HG02588 (cell line): ENCODE results near the gene KRTAP2-4.
"Not testable (repeated sequence)": the region's sequence is repeated elsewhere in the genome, so short reads cannot be mapped to it uniquely, and the experiment has no call there.

Experiments
- ATAC-seq: cut with Tn5 transposase; IDR thresholded peaks from one replicate; pipeline ENCODE4 v1.9.1; 2021; ENCODE audit warnings: mild to moderate bottlenecking, moderate library complexity; ENCODE audit not compliant: unreplicated experiment

The KRTAP2-4 gene

GRCh38 chr17:41040783-41041571, 24.7 kb downstream of the KRTAP2-4 start, which contains the start of gene KRTAP1-1:
Gene KRTAP1-1 (minus strand): TSS chr17:41041450. CDS start chr17:41041397, 53 bp downstream.
- not testable (repeated sequence) for ATAC-seq

DNA sequence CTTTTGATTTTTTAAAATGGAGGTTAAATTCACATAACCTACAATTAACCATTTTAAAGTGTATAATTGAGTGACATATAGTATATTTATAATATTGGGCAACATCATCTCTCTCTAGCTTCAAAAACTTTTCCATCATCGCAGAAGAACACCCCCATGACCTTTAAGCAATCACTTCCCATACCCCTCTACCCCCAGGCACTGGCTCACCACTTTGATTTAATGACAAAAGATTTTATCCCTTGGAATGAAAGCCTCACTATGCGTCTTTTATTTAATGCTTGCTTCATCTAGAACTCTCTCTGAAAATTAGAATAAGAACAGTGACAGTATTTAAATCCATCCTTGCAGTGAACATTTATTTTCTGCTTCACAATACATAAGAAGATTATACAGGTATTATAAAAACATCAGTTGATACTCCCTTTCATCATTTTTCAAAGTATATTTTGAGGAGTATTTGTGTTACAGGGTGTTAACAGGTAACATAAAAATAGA, 27.8 kb downstream of the KRTAP2-4 start:
- ATAC-seq, result no peak

GRCh38 chr17:41034346-41034935, 31.2 kb downstream of the KRTAP2-4 start, which contains the start of gene KRTAP1-3:
Gene KRTAP1-3 (minus strand): TSS chr17:41034874. CDS start chr17:41034821, 53 bp downstream.
- ATAC-seq, result not testable (repeated sequence)

DNA sequence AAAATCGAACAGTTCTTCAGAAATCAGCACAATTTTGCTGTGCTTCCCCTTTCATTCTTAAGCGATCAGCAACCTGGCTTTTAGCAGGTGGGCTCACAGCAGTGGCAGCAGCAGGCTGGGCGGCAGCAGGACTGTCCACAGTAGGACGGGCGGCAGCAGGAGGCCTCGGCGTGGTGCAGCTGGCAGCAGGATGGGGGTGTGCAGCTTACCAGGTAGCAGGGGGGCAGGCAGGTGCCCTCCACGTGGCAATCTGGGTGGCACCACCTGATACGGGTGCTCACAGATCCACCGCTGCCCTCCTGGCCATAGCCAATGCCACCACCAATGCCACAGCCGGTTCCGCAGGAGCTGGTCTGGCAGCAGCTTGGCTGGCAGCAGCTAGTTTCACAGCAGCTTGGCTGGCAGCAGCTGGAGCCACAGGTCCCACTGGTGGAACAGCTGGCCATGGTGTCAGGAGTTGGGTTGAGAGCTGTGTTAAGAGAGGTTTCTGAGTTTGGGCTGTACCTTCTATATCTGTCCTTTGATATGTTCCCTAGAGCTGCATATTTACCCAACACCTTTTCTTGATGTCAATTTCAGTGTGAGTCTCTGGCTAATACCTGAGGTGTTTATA, 35.9 kb downstream of the KRTAP2-4 start, which contains the start of gene KRTAP1-4:
Gene KRTAP1-4 (minus strand): TSS at position 563 of the 613 bp plus-strand sequence. CDS start 117 bp downstream, at position 446.
- ATAC-seq, result no peak

DNA sequence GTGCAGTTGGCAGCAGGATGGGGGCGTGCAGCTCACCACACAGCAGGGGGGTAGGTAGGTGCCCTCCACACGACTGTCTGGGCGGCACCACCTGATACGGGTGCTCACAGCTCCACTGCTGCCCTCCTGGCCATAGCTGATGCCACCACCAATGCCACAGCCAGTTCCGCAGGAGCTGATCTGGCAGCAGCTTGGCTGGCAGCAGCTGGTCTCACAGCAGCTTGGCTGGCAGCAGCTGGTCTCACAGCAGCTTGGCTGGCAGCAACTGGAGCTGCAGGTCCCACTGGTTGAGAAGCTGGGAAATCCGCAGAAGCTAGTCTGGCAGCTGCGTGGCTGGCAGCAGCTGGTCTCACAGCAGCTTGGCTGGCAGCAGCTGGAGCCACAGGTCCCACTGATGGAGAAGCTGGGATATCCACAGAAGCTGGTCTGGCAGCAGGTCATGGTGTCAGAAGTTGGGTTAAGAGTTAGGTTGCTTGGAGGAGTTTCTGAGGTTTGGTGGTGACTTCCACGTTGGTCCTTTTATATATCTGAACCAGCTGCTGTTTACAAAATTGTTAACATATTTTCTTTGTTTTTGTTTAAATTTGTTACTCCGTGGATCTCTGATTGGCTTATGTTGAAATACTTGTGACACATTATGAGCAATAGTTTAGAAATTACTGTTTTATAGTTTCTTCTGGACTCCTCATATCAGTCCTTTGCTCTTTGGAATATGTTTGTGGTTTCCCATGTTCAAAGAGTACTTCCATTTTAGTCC, 38.8 kb downstream of the KRTAP2-4 start, which contains the start of gene KRTAP1-5:
Gene KRTAP1-5 (minus strand): TSS at position 494 of the 757 bp plus-strand sequence. CDS start 53 bp downstream, at position 441.
- ATAC-seq, result no peak

GRCh38 chr17:41024697-41025096, 41.0 kb downstream of the KRTAP2-4 start:
- no peak for ATAC-seq

DNA sequence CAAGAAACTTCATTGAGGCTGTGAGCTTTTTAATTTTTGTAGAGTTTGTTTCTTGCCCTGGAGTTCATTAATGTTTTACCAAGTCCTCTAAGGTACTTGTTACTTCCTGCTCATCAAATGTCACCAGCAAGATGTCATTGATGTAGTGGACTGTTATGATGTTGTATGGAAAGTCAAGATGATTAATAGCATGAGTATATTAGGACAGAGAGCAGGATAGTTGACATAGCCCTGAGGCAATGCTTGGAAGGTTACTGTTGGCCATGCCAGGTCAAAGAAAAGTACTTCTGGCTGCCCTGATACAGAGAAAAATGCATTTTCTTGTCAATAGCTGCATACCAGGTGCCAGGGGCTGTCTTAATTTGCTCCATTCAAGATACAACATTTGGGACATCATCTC, 45.3 kb downstream of the KRTAP2-4 start:
- no peak for ATAC-seq

DNA sequence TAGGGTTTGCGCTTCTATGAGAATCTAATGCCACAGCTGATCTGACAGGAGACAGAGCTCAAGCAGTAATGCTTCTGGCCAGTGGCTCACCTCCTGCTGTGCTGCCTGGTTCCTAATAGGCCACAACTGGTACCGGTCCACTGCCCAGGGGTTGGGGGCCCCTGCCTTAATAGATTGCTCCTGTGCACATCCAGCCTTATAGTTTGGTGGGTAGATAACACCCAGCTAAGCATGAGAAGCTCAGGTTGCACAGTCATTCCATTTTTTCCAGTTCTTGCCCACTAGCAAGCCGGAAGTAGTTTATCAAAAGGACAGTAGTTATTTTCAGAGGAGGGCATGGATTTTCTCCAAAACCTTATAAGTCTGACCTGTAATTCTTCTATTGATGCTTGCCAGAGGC, 46.3 kb downstream of the KRTAP2-4 start:
- ATAC-seq, result no peak

DNA sequence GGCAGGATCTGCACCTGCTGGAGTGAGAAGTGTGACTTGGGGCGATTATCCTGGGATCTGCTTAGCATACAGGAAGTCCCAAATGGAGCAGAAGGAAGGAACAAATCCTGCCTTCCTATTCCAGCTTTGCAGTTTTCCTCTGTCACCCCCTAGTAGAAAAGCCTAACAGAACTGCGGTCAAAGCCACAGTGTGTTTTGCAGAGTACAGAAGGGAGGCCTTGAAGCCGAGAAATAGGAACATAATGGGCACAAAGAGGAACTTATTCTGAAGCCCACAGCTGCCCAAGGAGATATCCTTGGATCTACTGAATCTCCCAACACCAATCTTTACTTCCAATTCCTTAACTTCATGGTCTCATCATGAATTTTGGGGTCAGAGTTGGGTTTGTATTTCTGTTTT, 47.1 kb downstream of the KRTAP2-4 start:
- no peak for ATAC-seq

DNA sequence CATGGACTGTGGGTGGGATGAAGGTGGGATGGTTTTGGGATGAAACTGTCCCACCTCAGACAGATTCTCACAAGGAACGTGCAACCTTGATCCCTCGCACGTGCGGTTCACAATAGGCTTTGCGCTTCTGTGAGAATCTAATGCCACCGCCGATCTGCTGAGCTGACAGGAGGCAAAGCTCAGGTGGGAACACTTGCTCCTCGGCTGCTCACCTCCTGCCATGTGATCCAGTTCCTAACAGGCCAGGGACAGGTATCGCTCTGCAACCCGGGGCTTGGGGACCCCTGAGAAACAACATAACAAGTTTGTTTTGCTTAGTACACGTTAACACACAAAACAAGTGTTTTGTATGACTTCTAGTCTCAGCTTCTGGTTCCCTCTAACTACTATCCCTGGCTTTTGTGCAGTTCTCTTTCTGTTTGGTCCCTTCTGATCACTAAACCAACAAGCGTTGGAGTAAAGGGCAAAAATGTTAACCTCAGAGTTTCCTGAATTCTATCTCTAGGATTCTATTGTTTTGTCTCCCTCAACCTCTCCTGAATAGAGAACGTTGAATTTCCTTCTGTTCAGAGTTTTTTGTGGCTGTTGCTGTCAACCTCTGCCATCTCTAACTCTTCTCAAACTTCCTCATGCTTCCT, 49.0 kb downstream of the KRTAP2-4 start:
- no peak for ATAC-seq

- no peak for ATAC-seq
These were observed 50.2 kb downstream of the KRTAP2-4 start for GRCh38 chr17:41015454-41015853.
